Regular cardiac myocyte (primary cell): Measurements from ENCODE around the gene ARIH2. TPM values are rescaled to one million over a fixed set of nuclear protein-coding genes. Genes with fewer than 3 reads are reported as not detected.

ENCODE experiments used
- total RNA-seq: library from RNA; depleted of rRNA; stranded (reverse); fragments of >200 nt; gene quantifications from 2 replicates; pipeline ENCODE4 v1.2.3, GENCODE V29; 2014

Gene ARIH2
- total RNA-seq: 73.9 and 76.5 TPM in 2 replicates

GRCh38 chr3:48918388-48919214, at the start of gene ARIH2:
Gene ARIH2, plus strand, starts transcription at chr3:48918842. Its CDS starts 8,717 bp downstream, at chr3:48927559.

GRCh38 chr3:48898383-48899234, 20.0 kb upstream of the ARIH2 start, which contains the start of gene SLC25A20:
Gene SLC25A20, minus strand, starts transcription at chr3:48898882. Its CDS starts 88 bp downstream, at chr3:48898794.

GRCh38 chr3:48989796-48990635, 71.4 kb downstream of the ARIH2 start, which contains the start of gene P4HTM:
Gene P4HTM, plus strand, starts transcription at chr3:48990241. Its CDS starts 16 bp downstream, at chr3:48990257.

DNA sequence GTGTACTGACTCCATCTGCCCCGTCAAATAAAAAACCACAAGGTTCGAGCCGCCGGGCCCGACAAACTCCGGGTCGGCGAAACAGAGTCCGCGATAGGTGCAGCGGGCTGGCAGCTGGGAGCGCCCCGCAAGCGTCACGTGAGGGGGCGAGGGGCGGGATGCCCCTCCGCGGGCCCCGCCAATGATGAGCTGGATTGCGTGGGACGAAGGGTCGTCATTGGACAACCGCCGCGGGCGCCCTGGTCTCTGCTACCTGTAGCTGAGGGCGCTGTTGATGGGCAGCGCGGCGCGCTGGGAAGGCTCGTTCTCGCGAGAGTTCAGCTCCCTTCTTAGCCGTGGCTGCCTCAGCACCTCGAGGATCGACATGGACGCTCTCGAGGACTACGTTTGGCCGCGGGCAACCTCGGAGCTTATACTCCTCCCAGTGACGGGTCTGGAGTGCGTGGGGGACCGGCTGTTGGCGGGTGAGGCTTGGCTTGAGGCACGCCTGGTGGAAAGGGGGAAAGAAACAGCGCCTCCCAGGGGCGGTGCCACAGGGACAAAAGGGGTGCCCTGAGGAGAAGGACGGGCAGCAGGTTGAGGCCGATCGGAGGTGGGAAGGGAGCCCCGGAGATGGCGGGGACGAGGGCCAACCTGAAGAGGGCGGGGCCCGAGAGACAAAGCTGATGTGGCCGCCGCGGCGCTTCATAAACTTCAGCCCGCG, 88.6 kb downstream of the ARIH2 start, which contains the start of gene WDR6:
WDR6 (plus strand) TSS at position 324 of the 703 bp plus-strand sequence; CDS start at position 365, 41 bp downstream.

DNA sequence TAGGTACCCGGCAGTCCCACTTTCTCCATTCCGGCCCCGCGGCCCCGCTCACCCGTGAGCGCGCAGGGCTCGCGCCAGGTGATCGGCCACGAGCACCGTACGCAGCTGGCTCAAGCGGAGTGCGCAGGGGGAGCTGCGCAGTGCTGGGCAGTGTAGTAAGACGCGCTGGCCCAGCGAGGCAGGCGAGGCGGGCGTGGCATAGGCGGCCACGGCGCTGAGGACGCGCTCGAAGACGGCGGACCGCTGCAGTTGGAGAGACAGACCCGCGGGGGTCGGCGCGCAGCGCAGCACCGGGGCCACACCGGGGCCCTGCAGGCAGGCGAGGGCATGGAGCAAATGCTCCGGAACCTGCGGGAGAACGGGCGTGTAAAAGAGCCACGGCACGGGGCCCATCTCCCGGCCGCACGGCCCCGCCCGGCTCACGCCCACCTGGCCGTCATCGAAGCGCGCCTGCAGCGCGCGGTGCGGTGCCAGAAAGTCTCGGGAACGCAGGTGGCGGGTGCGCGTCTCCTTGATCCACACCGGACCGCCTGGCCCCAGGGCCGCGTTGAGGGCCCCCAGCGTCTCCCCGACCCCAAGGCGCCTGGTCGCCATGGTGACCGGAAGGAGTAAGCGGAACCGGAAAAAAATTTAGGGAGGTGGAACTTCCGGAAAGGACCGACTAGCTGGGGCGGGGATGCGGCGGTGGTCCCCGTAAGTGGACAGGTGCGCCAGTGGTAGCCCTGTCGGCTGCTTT, 99.5 kb downstream of the ARIH2 start, which contains the start of gene DALRD3:
DALRD3 (minus strand) TSS at position 610 of the 736 bp plus-strand sequence; CDS start at position 594, 16 bp downstream.

GRCh38 chr3:49021813-49022687, 103.4 kb downstream of the ARIH2 start, which contains the start of gene NDUFAF3:
Gene NDUFAF3, plus strand, starts transcription at chr3:49022121. Its CDS starts 24 bp downstream, at chr3:49022145.

GRCh38 chr3:49028673-49029562, 110.3 kb downstream of the ARIH2 start, which contains the start of gene IMPDH2:
Gene IMPDH2, minus strand, starts transcription at chr3:49029398. Its CDS starts 48 bp downstream, at chr3:49029350.

Other genes starting within 250 kb of the ARIH2 start
- gene NCKIPSD, start 232.9 kb upstream of the ARIH2 start, total RNA-seq: 12.1 and 18.0 TPM in 2 replicates
- gene IP6K2, start 201.6 kb upstream of the ARIH2 start, total RNA-seq: 29.7 and 30.2 TPM in 2 replicates
- 22.3 and 53.7 TPM in 2 replicates for gene PRKAR2A, start 71.0 kb upstream of the ARIH2 start, total RNA-seq
- 34.3 and 35.2 TPM in 2 replicates for gene SLC25A20, start 20.0 kb upstream of the ARIH2 start, total RNA-seq
- gene P4HTM, start 71.4 kb downstream of the ARIH2 start, total RNA-seq: 22.4 and 45.7 TPM in 2 replicates
- gene WDR6, start 88.5 kb downstream of the ARIH2 start, total RNA-seq: 36.4 and 62.3 TPM in 2 replicates
- gene DALRD3, start 99.7 kb downstream of the ARIH2 start, total RNA-seq: 39.2 and 42.0 TPM in 2 replicates
- gene NDUFAF3, start 103.3 kb downstream of the ARIH2 start, total RNA-seq: 60.6 and 75.3 TPM in 2 replicates
- gene IMPDH2, start 110.6 kb downstream of the ARIH2 start, total RNA-seq: 237 and 343 TPM in 2 replicates
- gene QRICH1, start 175.2 kb downstream of the ARIH2 start, total RNA-seq: 69.4 and 191 TPM in 2 replicates
- 264 and 270 TPM in 2 replicates for gene QARS1, start 185.9 kb downstream of the ARIH2 start, total RNA-seq
- 42.8 and 47.7 TPM in 2 replicates for gene USP19, start 202.0 kb downstream of the ARIH2 start, total RNA-seq
- gene LAMB2, start 214.2 kb downstream of the ARIH2 start, total RNA-seq: 360 and 613 TPM in 2 replicates
- 14.9 and 23.0 TPM in 2 replicates for gene CCDC71, start 247.5 kb downstream of the ARIH2 start, total RNA-seq